Liver (tissue), 3 donors: Measurements from ENCODE around the gene IRX2.

Source experiments
- RAD21 ChIP-seq, 2 donors: IDR thresholded peaks; 2 replicates each; pipeline ENCODE4 v1.6.1; 2016; ENCODE audit warnings: antibody characterized with exemption in 2 of 2, mild to moderate bottlenecking in 2 of 2
- TF ChIP-seq, protein P1 (sequence below): fragments of 150-350 bp; IDR thresholded peaks from 2 replicates; pipeline ENCODE4 v1.5.1; 2017; ENCODE audit warnings: improper control_type of control experiment, low read depth, low read length; ENCODE audit not compliant: missing input control
- donor health status: healthy.
- donor health status: healthy.

DNA sequence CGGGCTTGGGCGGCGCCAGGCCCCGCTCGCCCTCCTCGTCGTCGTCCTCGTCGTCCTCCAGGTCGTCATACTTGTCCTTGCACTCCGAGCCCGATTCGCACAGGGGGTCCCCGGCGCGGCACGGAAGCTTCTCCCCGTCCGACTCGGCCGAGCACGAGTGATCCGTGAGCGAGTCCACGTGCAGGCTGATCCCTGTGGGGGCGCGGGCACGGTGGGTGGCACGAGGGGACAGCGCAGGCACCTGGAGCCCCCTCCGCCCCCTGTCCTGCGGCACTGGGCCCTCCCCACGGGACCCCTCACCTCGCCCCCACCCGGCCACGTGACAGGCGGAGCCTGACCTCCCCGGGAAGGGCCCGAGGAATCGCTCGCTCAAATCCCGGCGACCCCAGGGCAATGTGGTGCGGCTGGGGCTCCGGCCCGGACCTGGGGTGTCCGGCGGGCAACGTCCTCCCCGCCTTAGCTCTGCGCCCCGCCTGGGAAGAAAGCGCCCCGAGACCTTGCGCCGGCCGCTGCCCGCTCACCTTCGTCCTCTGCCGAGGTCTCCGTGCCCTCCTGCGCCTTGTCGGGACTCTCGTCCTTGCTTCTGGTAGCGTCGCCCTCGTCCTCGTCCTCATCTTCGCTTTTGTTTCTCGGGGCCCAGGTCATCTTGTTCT lies 2.5 kb downstream of the IRX2 start:
- TF ChIP-seq RAD21 (IDR thresholded peaks at IDR 0.05): no peak
- TF ChIP-seq, protein P1, sequence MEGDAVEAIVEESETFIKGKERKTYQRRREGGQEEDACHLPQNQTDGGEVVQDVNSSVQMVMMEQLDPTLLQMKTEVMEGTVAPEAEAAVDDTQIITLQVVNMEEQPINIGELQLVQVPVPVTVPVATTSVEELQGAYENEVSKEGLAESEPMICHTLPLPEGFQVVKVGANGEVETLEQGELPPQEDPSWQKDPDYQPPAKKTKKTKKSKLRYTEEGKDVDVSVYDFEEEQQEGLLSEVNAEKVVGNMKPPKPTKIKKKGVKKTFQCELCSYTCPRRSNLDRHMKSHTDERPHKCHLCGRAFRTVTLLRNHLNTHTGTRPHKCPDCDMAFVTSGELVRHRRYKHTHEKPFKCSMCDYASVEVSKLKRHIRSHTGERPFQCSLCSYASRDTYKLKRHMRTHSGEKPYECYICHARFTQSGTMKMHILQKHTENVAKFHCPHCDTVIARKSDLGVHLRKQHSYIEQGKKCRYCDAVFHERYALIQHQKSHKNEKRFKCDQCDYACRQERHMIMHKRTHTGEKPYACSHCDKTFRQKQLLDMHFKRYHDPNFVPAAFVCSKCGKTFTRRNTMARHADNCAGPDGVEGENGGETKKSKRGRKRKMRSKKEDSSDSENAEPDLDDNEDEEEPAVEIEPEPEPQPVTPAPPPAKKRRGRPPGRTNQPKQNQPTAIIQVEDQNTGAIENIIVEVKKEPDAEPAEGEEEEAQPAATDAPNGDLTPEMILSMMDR: no peak
